ENCODE measurements around the gene MEX3A. TPM values are rescaled to one million over a fixed set of nuclear protein-coding genes. Genes with fewer than 3 reads are reported as not detected.
"Not testable (repeated sequence)": the region's sequence is repeated elsewhere in the genome, so short reads cannot be mapped to it uniquely, and the experiment has no call there.

Gene MEX3A
- polyA plus RNA-seq, 1 donor from 2014 or later: 0.05 TPM

GRCh38 chr1:156122086-156122485 lies 39.8 kb upstream of the MEX3A start:
- Mint-ChIP-seq H3K27ac (no peak overlapping the region), H3K27me3 (peaks cover 14% of the 10 kb centered on the region), H3K9me3 (no peaks in the 10 kb centered on the region), H3K4me1 (peaks cover 6 to 20% (median 16%) of the 10 kb centered on the region in 3 donors), H3K36me3 (peaks cover 1% of the 10 kb centered on the region), H3K4me3 (no peak overlapping the region)

- Mint-ChIP-seq H3K4me1 (peaks cover 4 to 19% (median 13%) of the 10 kb centered on the region in 3 donors), H3K9me3 (no peaks in the 10 kb centered on the region), H3K36me3 (peaks cover 1% of the 10 kb centered on the region), H3K27me3 (peaks cover 16% of the 10 kb centered on the region), H3K4me3 (no peak overlapping the region), H3K27ac (no peak overlapping the region)
Measured at GRCh38 chr1:156121457-156121856, 39.2 kb upstream of the MEX3A start.

GRCh38 chr1:156121005-156121404 lies 38.7 kb upstream of the MEX3A start:
- H3K9me3 Mint-ChIP-seq, H3K27ac Mint-ChIP-seq, H3K4me3 Mint-ChIP-seq, H3K36me3 Mint-ChIP-seq: not testable (repeated sequence)
- peaks cover 4 to 18% (median 11%) of the 10 kb centered on the region in 3 donors for H3K4me1 Mint-ChIP-seq
- peaks cover 19% of the 10 kb centered on the region for H3K27me3 Mint-ChIP-seq

DNA sequence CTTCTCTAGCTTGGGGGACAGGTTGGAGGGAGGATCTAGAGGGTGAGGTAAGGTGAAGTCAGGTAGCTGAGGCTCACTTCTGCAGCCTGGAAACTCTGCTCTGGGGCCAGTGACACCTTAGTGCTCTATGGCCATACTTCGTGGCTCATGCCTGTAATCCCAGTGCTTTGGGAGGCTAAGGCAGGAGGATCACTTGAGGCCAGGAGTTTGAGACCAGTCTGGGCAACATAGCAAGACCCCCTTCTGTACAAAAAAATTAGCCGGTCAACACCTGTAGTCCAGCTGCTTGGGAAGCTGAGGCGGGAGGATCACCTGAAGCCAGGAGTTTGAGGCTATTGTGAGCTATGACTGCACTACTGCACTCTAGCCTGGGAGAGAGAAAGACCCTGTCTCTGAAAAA lies 38.1 kb upstream of the MEX3A start:
- Mint-ChIP-seq H3K4me1 (peaks cover 9 to 18% (median 12%) of the 10 kb centered on the region in 3 donors), H3K9me3 (no peaks in the 10 kb centered on the region), H3K27ac (peak overlapping the region in 2 of 3 donors; percentile 42 to 65), H3K27me3 (peaks cover 23% of the 10 kb centered on the region), H3K36me3 (peaks cover 1% of the 10 kb centered on the region), H3K4me3 (no peak overlapping the region)

- H3K4me3 Mint-ChIP-seq: peak overlapping the region in 2 of 4 donors; percentile 5 to 29
- H3K36me3 Mint-ChIP-seq: peaks cover 1% of the 10 kb centered on the region
- H3K27ac Mint-ChIP-seq: peak overlapping the region in 1 of 3 donors; percentile 65
- no peaks in the 10 kb centered on the region for H3K9me3 Mint-ChIP-seq
- H3K27me3 Mint-ChIP-seq: peaks cover 30% of the 10 kb centered on the region
- H3K4me1 Mint-ChIP-seq: peaks cover 9 to 15% (median 11%) of the 10 kb centered on the region in 3 donors
Measured at GRCh38 chr1:156119503-156120209, 37.4 kb upstream of the MEX3A start.

- H3K4me3 Mint-ChIP-seq: no peak overlapping the region
- peak overlapping the region in 1 of 3 donors; percentile 60 for H3K27ac Mint-ChIP-seq
- peaks cover 33% of the 10 kb centered on the region for H3K27me3 Mint-ChIP-seq
- peaks cover 1% of the 10 kb centered on the region for H3K36me3 Mint-ChIP-seq
- peaks cover 10 to 19% (median 14%) of the 10 kb centered on the region in 3 donors for H3K4me1 Mint-ChIP-seq
- H3K9me3 Mint-ChIP-seq: no peaks in the 10 kb centered on the region
Measured at GRCh38 chr1:156118177-156118868, 36.1 kb upstream of the MEX3A start.

DNA sequence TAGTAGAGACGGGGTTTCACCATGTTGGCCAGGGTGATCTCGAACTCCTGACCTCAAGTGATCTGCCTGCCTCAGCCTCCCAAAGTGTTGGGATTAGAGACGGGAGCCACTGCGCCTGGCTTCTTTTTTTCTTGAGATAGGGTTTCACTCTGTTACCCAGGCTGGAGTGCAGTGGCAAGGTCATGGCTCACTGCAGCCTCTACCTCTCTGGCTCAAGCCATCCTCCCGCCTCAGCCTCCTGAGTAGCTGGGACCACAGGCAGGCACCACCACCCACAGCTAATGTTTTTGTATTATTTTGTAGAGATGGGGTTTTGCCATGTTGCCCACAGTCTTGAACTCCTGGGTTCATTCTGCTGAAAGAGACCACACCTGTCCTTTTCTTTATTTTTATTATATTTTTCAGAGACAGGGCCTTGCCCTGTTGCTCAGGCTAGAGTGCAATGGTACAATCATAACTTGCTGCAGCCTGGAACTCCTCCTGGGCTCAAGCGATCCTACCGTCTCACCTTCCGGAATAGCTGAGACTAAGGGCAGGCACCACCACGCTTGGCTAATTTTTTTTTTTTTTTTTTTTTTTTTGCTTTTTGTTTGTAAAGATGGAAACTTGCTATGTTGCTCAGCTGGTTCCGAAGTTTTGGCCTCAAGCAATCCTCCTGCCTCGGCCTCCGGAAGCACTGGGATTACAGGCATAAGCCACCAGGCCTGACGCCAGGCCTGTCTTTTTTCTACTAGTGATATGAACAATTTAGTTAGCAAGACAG lies 35.3 kb upstream of the MEX3A start:
- Mint-ChIP-seq H3K27me3 (peaks cover 33% of the 10 kb centered on the region), H3K4me3 (no peak overlapping the region), H3K27ac (no peak overlapping the region), H3K36me3 (peaks cover 1% of the 10 kb centered on the region), H3K9me3 (no peaks in the 10 kb centered on the region), H3K4me1 (peaks cover 10 to 21% (median 14%) of the 10 kb centered on the region in 3 donors)

DNA sequence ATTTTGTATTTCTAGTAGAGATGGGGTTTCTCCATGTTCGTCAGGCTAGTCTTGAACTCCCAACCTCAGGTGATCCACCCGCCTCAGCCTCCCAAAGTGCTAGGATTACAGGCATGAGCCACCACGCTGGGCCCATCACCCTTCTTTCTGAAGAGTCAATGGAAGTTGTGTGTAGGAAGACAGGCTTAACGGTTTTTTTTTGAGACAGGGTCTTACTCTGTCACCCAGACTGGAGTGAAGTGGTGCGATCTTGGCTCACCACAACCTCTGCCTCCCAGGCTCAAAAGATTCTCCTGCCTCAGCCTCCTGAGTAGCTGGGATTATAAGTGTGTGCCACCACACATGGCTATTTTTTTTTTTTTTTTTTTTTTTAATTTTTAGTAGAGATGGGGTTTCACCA lies 34.5 kb upstream of the MEX3A start:
- H3K27me3 Mint-ChIP-seq: peaks cover 31% of the 10 kb centered on the region
- H3K36me3 Mint-ChIP-seq, H3K9me3 Mint-ChIP-seq: not testable (repeated sequence)
- H3K4me3 Mint-ChIP-seq: peak overlapping the region in 3 of 4 donors; percentile 54 to 95 (median 94)
- peaks cover 10 to 21% (median 14%) of the 10 kb centered on the region in 3 donors for H3K4me1 Mint-ChIP-seq
- peak overlapping the region in 1 of 3 donors; percentile 74 for H3K27ac Mint-ChIP-seq

DNA sequence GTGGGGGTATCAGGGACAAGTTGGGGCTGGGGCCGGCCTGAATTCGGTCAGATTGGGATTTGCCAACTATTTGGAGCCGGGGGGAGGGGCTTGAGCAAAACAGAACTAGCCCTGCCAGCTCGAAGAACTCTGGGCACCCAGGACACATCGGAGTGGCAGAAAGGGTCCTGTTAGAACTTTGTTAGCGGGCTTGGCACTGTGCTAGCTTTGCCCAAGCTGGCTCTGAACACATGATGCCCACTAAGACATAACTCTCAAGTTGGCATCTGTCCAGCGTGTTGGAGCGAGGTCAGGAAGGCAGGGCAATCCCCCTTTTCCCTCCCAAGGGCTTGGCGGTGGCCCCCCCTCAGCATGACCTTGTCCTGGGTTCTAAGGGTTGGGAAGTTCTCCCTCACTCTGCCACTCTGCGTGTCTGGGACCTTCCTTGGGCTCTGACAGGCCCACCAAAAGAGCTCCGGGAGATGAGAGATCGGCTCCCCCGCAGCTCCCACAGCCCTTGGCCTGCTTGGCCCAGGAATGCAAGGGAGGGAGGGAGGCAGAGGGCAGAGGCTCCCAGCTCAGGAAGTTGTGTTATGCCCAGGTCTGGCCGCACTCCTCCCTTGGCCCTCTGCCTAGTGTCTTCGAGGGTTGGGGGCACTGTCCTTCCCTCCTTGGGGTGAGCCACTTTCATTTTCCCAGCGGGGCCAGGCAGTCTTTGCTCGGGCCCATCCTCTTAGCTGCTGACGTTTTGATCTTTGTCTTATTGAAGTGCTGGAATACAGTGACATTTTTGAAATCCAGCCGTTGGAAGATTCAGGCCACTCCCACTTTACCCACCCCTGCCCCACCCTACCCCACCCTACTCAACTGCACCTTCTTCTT lies 33.5 kb upstream of the MEX3A start:
- peak overlapping the region; percentile 90 to 96 (median 94) for H3K4me3 Mint-ChIP-seq
- H3K4me1 Mint-ChIP-seq: peaks cover 10 to 23% (median 14%) of the 10 kb centered on the region in 3 donors
- no peaks in the 10 kb centered on the region for H3K36me3 Mint-ChIP-seq
- H3K27me3 Mint-ChIP-seq: peaks cover 28% of the 10 kb centered on the region
- H3K27ac Mint-ChIP-seq: peak overlapping the region; percentile 86 to 97 (median 93)
- H3K9me3 Mint-ChIP-seq: no peaks in the 10 kb centered on the region

- peaks cover 10 to 18% (median 14%) of the 10 kb centered on the region in 3 donors for H3K4me1 Mint-ChIP-seq
- H3K27me3 Mint-ChIP-seq: peaks cover 26% of the 10 kb centered on the region
Measured at GRCh38 chr1:156114919-156115513, 32.8 kb upstream of the MEX3A start.

GRCh38 chr1:156114101-156114918 lies 32.0 kb upstream of the MEX3A start, which contains the start of gene LMNA:
Gene LMNA (plus strand): TSS chr1:156114711. CDS start chr1:156114919, 208 bp downstream.
- Mint-ChIP-seq H3K27me3 (peaks cover 23% of the 10 kb centered on the region), H3K4me1 (peaks cover 8 to 18% (median 14%) of the 10 kb centered on the region in 3 donors), H3K9me3 (no peaks in the 10 kb centered on the region), H3K36me3 (no peaks in the 10 kb centered on the region), H3K4me3 (peak within 1 kb of the TSS; percentile 90 to 96 (median 94)), H3K27ac (peak within 1 kb of the TSS; percentile 86 to 97 (median 93))

More at GRCh38 chr1:156114919-156115513, 32.8 kb upstream of the MEX3A start:
- no peaks in the 10 kb centered on the region for H3K36me3 Mint-ChIP-seq
- peak overlapping the region; percentile 90 to 96 (median 94) for H3K4me3 Mint-ChIP-seq
- no peaks in the 10 kb centered on the region for H3K9me3 Mint-ChIP-seq
- H3K27ac Mint-ChIP-seq: peak overlapping the region; percentile 86 to 97 (median 93)

GRCh38 chr1:156113282-156113950 lies 31.2 kb upstream of the MEX3A start:
- H3K4me1 Mint-ChIP-seq: peaks cover 9 to 18% (median 14%) of the 10 kb centered on the region in 3 donors
- peak overlapping the region in 1 of 3 donors; percentile 97 for H3K27ac Mint-ChIP-seq
- peaks cover 23% of the 10 kb centered on the region for H3K27me3 Mint-ChIP-seq
- no peaks in the 10 kb centered on the region for H3K9me3 Mint-ChIP-seq
- peak overlapping the region in 3 of 4 donors; percentile 5 to 77 (median 7) for H3K4me3 Mint-ChIP-seq
- H3K36me3 Mint-ChIP-seq: no peaks in the 10 kb centered on the region

Data from IgD-negative memory B cell (primary cell).